ENCODE data around the gene SLC22A14.

DNA sequence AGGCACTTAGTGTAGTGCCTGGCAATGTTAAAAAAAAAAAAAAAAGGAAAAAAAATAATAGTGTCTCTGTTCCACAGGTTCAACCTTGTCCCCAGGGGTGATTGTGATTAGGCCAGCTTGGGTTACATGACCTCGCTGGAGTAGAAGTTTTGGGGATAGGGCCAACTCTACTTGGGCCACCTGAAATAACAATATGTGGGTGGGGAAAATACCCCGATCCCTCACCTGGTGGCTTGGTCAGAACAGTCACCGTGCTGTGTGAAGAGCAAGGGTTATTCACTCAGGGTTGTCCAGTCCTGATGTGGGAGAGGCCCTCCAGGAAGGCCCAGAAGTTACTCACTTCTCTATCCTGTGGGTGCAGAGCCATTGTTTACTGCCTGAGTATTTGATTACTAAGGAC lies 84.0 kb downstream of the SLC22A14 start:
- TF ChIP-seq EZH2 (IDR thresholded peaks at IDR 0.05) (no peak), POLR2AphosphoS5 (IDR thresholded peaks at IDR 0.05; ENCODE audit: borderline replicate concordance, low read depth, low read length) (no peak), FOXP2 (optimal IDR thresholded peaks at IDR 0.05; ENCODE audit: control extremely low read depth, extremely low read length, insufficient read depth) (no peak)

Measured in SK-N-MC (cell line).